Thymus (tissue), 11 donors: ENCODE measurements around the gene PRSS50. TPM values are rescaled to one million over a fixed set of nuclear protein-coding genes. Genes with fewer than 3 reads are reported as not detected.

ENCODE experiments used
- DNase-seq, 9 donors: peaks; one replicate each; pipeline ENCODE4 v3.0.0-alpha.2; 2013; ENCODE audit warnings: low spot score in 9 of 9, low read depth in 6 of 9, missing footprints in 1 of 9
- H3K27ac ChIP-seq, 2 donors: one replicate each; pipeline ENCODE4 v1.5.1; 2013; ENCODE audit warnings: control low read depth in 1 of 2, low read depth in 1 of 2, low read length in 1 of 2, mild to moderate bottlenecking in 1 of 2, moderate library complexity in 1 of 2
- H3K27me3 ChIP-seq, 2 donors: one replicate each; pipeline ENCODE4 v1.5.1; 2013; ENCODE audit warnings: low read length in 1 of 2; ENCODE audit not compliant: control insufficient read depth in 2 of 2, insufficient read depth in 1 of 2
- H3K36me3 ChIP-seq, 2 donors: one replicate each; pipeline ENCODE4 v1.5.1; 2013; ENCODE audit warnings: low read length in 1 of 2, mild to moderate bottlenecking in 1 of 2, moderate library complexity in 1 of 2; ENCODE audit not compliant: control insufficient read depth in 2 of 2, insufficient read depth in 2 of 2
- H3K4me1 ChIP-seq, 2 donors: one replicate each; pipeline ENCODE4 v1.5.1; 2013; ENCODE audit warnings: low read length in 2 of 2; ENCODE audit not compliant: control insufficient read depth in 2 of 2, insufficient read depth in 2 of 2
- H3K4me3 ChIP-seq, 2 donors: one replicate each; pipeline ENCODE4 v1.5.1; 2013; ENCODE audit warnings: low read length in 2 of 2, control low read depth in 1 of 2, mild to moderate bottlenecking in 1 of 2
- H3K9me3 ChIP-seq, 2 donors: one replicate each; pipeline ENCODE4 v1.5.1; 2013; ENCODE audit warnings: low read length in 1 of 2, mild to moderate bottlenecking in 1 of 2; ENCODE audit not compliant: control insufficient read depth in 2 of 2, insufficient read depth in 1 of 2
- WGBS: extraction: QIAGEN DNeasy Blood & Tissue Kit; methylation state at CpG from one replicate; pipeline ENCODE4 v1.1.7; 2013; 5-methylcytosine and 5-hydroxymethylcytosine counted together
- polyA plus RNA-seq: library from polyadenylated mRNA; stranded (reverse); fragments of 200-250 nt; gene quantifications from one replicate; pipeline ENCODE4 v1.2.3, GENCODE V29; 2013
- total RNA-seq: library from RNA; stranded (reverse); fragments of 120-200 nt; gene quantifications from one replicate; pipeline ENCODE4 v1.2.4, GENCODE V29; 2013
- donor health status: healthy.

The PRSS50 gene
- total and polyA plus RNA-seq, 2 donors: 0.05 to 0.27 TPM

- no peak overlapping the region for H3K27ac ChIP-seq
- no peak overlapping the region for H3K4me3 ChIP-seq
- H3K36me3 ChIP-seq: no peaks in the 10 kb centered on the region
- 94% methylated on average over 2 of the region's 2 CpGs for WGBS
- DNase-seq: no peak
- H3K4me1 ChIP-seq: no peaks in the 10 kb centered on the region
- no peaks in the 10 kb centered on the region for H3K9me3 ChIP-seq
- H3K27me3 ChIP-seq: peaks cover 0 to 2% of the 10 kb centered on the region in 2 donors
Observed at GRCh38 chr3:46684891-46685290, 32.8 kb downstream of the PRSS50 start.

DNA sequence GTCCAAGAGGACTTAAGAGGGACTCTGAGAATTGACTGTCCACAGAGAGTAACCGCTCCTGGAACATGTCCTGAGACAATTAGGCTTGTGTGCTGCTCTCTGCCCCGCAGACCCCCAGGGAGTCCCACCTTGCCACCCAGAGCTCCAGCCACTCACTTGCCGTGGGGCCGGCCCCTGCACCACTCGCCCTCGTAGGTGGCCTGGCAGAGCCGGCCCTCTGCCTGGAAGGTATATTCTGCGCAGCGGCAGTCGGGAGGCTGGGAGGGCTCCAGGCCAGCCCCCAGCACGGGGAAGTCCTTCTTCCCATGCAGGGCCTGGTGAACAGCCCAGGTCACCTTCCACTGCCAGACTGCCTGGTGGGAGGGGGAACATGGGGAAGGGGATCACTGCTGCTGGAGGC, 34.7 kb downstream of the PRSS50 start:
- 93% methylated on average over 11 of the region's 11 CpGs for WGBS
- Histone ChIP-seq H3K9me3 (no peaks in the 10 kb centered on the region), H3K27me3 (peaks cover 0 to 2% of the 10 kb centered on the region in 2 donors), H3K36me3 (no peaks in the 10 kb centered on the region), H3K27ac (no peak overlapping the region), H3K4me3 (no peak overlapping the region), H3K4me1 (no peaks in the 10 kb centered on the region)
- DNase-seq: no peak

- DNase-seq: no peak
- no peaks in the 10 kb centered on the region for H3K36me3 ChIP-seq
Observed at GRCh38 chr3:46681856-46682540, 35.7 kb downstream of the PRSS50 start.

DNA sequence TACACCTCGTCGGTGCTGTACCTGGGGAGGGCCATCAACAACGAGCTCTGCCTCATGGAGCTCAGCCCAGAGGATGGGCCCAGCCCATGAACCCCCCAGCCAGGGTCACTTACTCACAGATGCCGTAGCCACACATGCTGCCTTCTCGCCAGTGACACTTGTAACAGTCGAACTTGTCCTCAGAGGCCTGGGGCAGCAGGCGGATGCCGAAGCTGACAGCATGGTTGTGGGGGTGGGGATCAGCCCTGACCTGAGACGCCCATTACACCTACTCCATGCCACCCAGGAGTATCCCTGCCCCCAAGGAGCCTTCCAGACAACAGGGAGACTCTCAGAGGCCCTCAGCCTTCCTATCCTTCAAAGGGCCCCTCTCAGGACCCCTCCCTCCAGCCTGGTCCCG, 36.3 kb downstream of the PRSS50 start:
- H3K27me3 ChIP-seq: peaks cover 0 to 2% of the 10 kb centered on the region in 2 donors
- no peaks in the 10 kb centered on the region for H3K9me3 ChIP-seq
- DNase-seq: no peak
- H3K4me3 ChIP-seq: no peak overlapping the region
- H3K27ac ChIP-seq: no peak overlapping the region
- no peaks in the 10 kb centered on the region for H3K4me1 ChIP-seq
- 95% methylated on average over 10 of the region's 10 CpGs for WGBS
- no peaks in the 10 kb centered on the region for H3K36me3 ChIP-seq

More at GRCh38 chr3:46681856-46682540, 35.7 kb downstream of the PRSS50 start:
- H3K27me3 ChIP-seq: peaks cover 0 to 2% of the 10 kb centered on the region in 2 donors
- H3K27ac ChIP-seq: no peak overlapping the region
- H3K9me3 ChIP-seq: no peaks in the 10 kb centered on the region
- WGBS: 82% methylated on average over 13 of the region's 13 CpGs
- H3K4me1 ChIP-seq: no peaks in the 10 kb centered on the region
- no peak overlapping the region for H3K4me3 ChIP-seq

- peaks cover 0 to 2% of the 10 kb centered on the region in 2 donors for H3K27me3 ChIP-seq
- H3K4me3 ChIP-seq: no peak overlapping the region
- no peaks in the 10 kb centered on the region for H3K9me3 ChIP-seq
- no peaks in the 10 kb centered on the region for H3K36me3 ChIP-seq
- WGBS: 96% methylated on average over 9 of the region's 9 CpGs
- no peaks in the 10 kb centered on the region for H3K4me1 ChIP-seq
- no peak for DNase-seq
- H3K27ac ChIP-seq: no peak overlapping the region
Observed at GRCh38 chr3:46680298-46680826, 37.3 kb downstream of the PRSS50 start.

DNA sequence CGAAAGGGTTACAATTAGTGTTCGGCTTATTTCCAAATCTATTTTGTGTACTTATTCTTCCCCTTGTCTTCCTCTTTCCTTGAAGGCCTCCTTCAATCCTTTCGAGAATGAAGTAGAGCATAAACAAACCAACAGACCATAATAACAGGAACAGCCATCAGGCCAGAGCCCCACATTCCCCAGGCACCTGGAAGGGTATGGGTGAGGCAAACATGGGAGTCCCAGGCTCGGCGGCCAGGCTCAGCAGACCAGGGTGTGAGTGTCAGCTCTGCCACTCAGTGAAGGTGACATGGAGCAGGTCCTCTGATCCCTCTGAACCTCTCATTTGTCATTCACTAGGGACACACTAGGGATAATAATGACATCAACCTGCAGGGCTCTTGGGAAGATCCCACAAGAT, 38.0 kb downstream of the PRSS50 start:
- H3K36me3 ChIP-seq: no peaks in the 10 kb centered on the region
- no peak overlapping the region for H3K4me3 ChIP-seq
- H3K27me3 ChIP-seq: peaks cover 0 to 2% of the 10 kb centered on the region in 2 donors
- H3K27ac ChIP-seq: no peak overlapping the region
- H3K9me3 ChIP-seq: no peaks in the 10 kb centered on the region
- no peak for DNase-seq
- WGBS: 96% methylated on average over 5 of the region's 5 CpGs
- no peaks in the 10 kb centered on the region for H3K4me1 ChIP-seq

- WGBS: 96% methylated on average over 6 of the region's 6 CpGs
- no peaks in the 10 kb centered on the region for H3K9me3 ChIP-seq
- no peak for DNase-seq
- no peaks in the 10 kb centered on the region for H3K36me3 ChIP-seq
- no peak overlapping the region for H3K4me3 ChIP-seq
- peaks cover 0 to 2% of the 10 kb centered on the region in 2 donors for H3K27me3 ChIP-seq
- no peak overlapping the region for H3K27ac ChIP-seq
- H3K4me1 ChIP-seq: no peaks in the 10 kb centered on the region
Observed at GRCh38 chr3:46678280-46678679, 39.4 kb downstream of the PRSS50 start.

GRCh38 chr3:46677411-46677726, 40.3 kb downstream of the PRSS50 start:
- 91% methylated on average over 6 of the region's 6 CpGs for WGBS
- Histone ChIP-seq H3K27ac (no peak overlapping the region), H3K36me3 (no peaks in the 10 kb centered on the region), H3K27me3 (peaks cover 0 to 2% of the 10 kb centered on the region in 2 donors), H3K9me3 (no peaks in the 10 kb centered on the region), H3K4me1 (no peaks in the 10 kb centered on the region), H3K4me3 (no peak overlapping the region)
- DNase-seq: no peak

GRCh38 chr3:46676601-46677410, 40.9 kb downstream of the PRSS50 start:
- H3K27me3 ChIP-seq: peaks cover 0 to 2% of the 10 kb centered on the region in 2 donors
- no peak overlapping the region for H3K4me3 ChIP-seq
- no peak overlapping the region for H3K27ac ChIP-seq
- no peaks in the 10 kb centered on the region for H3K9me3 ChIP-seq
- DNase-seq: no peak
- no peaks in the 10 kb centered on the region for H3K36me3 ChIP-seq
- 91% methylated on average over 16 of the region's 16 CpGs for WGBS
- H3K4me1 ChIP-seq: no peaks in the 10 kb centered on the region
